Measurements from ENCODE around the gene SNRNP27.
A peak's percentile ranks its signal among the peaks of the same experiment; 100 is the strongest.
"Not testable (repeated sequence)": the region's sequence is repeated elsewhere in the genome, so short reads cannot be mapped to it uniquely, and the experiment has no call there.

The SNRNP27 gene, protein sequence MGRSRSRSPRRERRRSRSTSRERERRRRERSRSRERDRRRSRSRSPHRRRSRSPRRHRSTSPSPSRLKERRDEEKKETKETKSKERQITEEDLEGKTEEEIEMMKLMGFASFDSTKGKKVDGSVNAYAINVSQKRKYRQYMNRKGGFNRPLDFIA

DNA sequence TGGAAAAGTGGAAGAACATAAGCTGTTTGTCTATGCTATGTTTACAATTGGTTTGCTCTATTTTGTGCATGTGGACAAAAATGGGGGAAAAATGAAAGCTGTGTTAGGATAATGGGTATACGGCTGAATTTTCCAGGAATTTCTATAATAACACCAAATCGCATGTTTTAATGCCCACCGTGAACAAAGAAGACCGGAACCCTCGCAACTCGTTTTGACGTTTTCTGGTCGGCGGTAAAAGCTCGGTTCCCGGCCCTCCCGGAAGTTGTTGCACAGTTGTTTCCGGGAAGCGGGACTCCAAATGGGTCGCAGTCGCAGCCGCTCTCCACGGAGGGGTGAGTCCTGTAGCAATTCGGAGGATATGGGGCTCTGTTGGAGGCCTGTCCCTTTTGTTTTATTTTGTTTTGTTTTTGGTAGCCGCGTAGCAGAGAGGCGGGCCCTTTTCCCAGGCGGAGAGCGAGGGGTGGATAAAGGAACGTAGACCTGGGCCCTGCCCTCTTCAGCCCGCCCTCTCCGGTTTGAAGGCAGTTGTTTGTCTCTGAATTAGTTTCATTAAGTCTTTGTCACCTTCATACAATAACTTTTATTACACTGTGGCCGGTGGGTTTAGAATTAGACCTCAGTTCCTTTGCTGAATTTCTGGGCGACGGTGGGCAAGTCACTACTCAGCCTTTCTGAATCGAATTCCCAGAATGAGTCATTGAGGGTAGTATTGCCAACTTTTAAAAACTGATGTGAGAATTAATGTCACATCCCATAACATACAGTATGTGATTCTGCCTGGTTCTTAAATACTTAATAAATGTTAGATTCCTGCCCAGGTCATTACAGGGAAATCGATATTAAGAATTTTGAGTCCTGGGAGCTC, at the start of gene SNRNP27:
TSS of gene SNRNP27 (plus strand) at position 273 of the 868 bp plus-strand sequence. CDS start at position 302, 29 bp downstream.
- peak; percentile 89 for DNase-seq

DNA sequence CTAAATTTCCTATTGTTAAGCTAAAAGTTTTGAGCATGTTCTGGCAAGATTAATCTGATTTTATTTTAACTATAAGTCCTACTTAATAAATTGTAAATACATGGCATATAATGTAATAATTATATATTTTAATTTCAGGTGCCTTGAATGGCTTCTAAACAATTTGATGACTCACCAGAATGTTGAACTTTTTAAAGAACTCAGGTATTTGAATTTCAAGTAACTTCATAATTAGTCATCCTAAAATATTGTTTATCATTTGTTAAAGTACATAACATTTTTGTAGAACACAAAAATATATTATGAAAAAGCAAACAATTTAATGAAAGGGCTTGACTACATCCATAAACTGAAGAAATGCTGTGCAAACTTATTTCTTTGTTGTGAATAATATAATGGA, 49.8 kb upstream of the SNRNP27 start:
- DNase-seq, result no peak

DNA sequence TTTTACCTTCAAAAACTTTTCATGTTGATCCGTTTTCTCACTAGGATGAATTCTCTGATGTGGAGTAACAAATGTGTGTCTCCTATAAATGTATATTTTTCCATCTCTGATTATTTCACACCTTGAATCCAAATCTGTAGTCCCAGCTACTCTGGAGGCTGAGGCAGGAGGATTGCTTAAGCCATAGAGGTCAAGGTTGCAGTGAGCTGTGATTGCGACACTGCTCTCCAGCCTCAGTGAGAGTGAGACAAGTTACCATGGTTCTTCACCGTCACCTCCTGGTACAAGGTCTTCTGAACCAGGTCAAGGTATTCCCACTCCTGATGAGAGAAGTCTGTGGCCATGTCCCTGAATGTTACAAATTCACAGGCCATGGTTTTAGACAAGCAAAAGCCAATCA, 49.2 kb upstream of the SNRNP27 start:
- no peak for DNase-seq

DNA sequence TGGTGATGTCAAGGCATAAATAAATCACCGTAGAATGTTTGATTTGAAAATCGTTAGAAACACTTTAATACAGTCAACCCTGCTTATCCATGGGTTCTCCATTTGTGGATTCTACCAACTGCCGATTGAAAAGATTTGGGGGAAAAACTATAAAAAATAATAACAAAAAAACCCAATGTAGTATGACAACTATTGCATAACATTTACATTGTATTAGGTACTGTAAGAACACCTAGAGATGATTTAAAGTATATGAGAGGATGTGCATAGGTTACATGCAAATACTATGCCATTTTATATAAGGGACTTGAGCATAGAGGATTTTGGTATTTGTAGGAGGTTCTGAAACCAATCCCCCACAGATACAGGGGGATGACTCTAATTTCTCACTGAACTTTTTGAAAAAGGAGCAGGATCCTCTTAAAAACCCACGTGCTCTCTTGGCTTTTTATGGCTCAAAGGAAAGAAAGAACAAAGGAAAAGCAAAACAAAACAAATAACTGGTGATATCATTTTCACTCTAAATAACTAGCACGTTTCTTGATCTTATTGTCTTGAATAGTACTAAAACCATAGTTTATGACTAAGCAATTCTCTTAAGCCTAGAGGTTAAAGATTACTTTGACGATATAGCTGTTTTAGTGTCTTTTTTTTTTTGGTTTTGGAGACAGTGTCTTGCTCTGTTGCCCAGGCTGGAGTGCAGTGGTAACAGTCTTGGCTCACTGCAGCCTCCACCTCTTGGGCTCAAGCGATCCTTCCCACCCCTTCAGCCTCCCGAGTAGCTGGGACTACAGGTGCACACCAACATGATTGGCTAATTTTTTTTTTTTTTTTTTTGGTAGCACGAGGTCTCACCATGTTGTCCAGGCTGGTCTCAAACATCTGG, 47.3 kb upstream of the SNRNP27 start:
- no peak for DNase-seq

DNA sequence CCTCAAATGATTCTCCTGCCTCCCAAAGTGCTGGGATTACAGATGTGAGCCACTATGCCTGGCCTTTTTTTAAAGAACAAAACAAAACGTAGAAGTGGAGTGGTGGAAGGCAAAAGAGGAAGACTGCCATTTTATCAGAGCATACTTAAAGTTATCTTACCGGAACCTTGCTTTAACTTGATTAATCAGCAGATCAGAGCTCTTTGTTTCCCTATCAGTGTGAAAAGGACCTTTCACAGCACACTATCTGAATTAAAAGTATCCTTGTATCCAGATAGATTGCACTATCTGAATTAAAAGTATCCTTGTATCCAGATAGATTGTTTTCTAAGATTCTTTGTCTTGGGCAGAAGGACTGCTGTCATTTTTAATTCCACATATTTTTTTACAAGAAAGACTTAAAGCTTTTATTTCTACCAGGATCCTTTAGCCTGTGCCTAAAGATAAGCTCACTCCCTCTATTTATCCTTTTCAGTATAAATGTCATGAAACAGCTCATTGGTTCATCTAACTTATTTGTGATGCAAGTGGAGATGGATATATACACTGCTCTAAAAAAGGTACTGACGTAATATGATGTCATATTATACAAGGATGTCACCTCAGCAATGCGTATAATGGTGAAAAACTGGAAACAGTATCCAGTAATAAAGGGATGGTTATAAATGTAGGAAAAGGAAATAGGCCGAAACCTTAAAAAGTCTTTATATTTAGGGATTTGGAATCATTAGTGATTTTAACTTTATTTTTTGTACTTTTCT, 46.5 kb upstream of the SNRNP27 start:
- DNase-seq, result no peak

DNA sequence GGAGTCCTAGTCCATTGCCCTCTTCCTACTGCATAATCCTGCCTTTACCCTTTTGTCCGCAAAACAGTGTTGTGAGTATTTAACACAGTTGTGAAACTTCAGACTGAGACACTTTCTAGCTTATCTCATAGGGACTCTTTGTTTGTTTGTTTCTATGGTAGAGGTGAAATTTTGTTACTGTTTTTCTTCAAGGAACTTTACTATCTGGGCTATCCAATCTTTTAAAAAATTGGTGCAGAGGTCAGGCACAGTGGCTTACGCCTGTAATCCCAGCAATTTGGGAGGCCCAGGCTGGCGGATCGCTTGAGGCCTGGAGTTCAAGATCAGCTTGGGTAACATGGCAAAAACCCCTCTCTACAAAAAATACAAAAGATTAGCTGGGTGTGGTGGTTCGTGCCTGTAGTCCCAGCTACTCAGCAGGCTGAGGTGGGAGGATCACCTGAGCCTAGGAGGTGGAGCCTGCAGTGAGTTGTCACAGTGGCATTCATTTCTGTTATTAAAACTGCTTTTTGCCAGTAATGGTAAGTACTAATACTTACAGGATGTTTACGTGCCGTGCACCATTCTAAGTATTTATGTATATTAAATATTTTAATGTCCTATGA, 45.5 kb upstream of the SNRNP27 start:
- no peak for DNase-seq

DNA sequence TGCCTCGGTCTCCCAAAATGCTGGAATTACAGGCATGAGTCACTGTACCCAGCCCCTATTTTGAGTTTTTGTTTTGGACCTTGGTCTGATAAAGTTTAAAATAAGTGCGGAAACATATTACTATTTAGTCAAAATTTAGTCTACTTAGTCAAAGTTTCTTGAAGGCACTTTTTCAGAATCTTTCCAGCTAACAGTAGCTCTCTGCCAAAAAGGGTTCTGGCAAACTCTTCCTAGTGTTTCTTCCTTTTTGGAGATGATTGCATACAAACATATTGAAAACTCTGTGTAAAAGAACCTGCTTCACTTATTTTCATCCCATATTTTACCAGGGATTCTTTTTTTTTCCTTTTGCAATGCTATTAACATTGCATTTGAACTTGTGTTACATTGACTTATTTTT, 35.5 kb upstream of the SNRNP27 start:
- no peak for DNase-seq

DNA sequence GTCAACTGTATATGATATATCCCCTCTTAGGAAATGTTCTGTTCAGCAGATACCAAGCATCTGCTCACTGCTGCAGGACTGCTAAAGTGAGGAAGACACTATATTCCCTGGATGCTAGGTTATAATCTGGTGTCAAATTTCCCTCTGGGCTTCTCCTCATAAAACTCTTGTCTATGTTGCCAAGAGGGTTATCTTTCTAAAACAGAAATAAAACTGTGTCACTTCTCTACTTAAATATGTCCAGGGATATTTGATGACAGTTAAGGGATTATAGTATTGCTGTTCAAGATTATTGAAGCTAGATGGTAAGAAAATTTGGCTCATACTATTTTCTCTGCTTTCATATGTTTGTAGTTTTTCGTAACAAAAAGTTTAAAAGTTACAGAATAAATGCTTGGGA, 30.5 kb upstream of the SNRNP27 start:
- no peak for DNase-seq

DNA sequence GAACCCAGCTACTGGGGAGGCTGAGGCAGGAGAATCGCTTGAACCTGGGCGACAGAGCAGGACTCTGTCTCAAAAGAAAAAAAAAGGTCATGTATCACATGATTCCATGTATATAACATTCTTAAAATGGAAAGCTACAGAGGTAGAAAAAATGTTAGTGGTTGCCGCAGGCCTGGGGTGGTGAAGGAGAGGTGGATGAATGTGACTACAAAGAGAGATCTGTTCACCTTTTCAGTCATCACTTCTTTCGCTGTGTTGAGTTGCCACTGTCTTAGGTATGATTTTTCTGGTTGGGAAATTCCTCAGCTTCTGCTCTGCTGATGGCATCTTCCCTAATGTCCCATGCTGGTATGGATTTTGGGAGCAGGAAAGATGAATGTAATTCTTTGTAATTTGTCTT, 5.3 kb upstream of the SNRNP27 start:
- DNase-seq, result no peak

DNA sequence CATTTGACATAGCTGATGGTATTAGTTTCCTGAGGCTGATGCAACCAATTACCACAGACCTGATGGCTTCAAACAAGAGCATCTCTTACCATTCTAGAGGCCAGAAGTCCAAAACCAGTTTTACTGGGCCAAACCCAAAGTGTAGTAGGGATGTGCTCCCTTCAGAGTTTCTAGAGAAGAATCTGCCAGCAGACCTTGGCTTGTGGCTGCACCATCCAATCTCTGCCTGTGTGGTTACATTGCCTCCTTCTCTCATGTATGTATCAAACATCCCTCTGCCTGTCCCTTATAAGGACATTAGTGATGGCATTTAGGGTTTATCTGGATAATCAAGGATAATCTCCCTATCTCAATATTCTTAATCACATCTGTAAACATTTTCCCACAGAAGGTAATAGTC, 4.5 kb upstream of the SNRNP27 start:
- DNase-seq, result no peak

DNA sequence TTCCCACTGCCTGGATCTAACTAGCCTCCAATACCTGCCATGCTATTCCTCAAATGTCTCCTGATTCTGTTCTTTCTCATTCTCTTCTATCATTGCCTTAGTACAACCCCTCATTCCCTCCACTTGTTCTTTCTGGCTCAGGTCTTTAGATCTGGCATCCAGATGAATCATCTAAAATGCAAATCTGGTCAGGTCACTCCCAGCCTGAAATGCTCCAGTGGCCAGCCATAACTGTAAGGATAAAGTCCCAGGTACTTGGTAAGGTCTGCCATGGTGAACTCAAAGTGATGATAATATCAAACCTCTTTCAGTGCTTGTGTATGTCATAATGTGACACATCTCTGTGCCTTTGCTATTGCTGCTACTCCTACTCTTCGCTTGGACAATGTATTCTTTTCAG, 2.9 kb upstream of the SNRNP27 start:
- no peak for DNase-seq

DNA sequence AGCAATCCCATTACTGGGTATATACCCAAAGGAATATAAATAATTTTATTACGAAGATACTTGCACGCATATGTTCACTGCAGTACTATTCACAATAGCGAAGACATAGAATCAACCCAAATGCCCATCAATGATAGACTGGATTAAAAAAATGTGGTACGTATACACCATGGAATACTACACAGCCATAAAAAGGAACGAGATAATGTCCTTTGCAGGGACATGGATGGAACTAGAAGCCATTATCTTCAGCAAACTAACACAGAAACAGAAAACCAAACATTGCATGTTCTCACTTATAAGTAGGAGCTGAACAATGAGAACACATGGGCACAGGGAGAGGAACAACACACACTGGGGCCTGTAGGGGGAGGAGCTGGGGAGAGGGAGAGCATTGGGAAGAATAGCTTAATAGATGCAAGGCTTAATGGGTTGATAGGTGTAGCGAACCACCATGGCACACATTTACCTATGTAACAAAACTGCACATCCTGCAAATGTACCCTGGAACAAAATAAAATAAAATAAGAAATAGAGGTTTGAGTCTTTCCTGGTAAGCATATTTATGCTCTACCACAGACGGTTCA, 825 bp upstream of the SNRNP27 start:
- DNase-seq, result not testable (repeated sequence)

DNA sequence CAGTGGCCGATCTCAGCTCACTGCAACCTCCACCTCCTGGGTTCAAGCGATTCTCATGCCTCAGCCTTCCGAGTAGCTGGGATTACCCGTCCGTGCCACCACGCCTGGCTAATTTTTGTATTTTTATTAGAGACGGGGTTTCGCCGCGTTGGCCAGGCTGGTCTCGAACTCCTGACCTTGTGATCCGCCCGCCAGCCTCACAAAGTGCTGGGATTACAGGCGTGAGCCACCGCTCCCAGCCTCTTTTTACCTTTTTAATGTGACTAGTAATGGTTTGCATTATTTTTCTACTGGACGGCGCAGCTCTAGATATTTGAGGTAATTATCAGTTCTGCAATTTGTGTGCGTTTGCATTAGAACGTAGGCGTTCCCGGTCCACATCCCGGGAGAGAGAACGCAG, 981 bp downstream of the SNRNP27 start:
- not testable (repeated sequence) for DNase-seq

DNA sequence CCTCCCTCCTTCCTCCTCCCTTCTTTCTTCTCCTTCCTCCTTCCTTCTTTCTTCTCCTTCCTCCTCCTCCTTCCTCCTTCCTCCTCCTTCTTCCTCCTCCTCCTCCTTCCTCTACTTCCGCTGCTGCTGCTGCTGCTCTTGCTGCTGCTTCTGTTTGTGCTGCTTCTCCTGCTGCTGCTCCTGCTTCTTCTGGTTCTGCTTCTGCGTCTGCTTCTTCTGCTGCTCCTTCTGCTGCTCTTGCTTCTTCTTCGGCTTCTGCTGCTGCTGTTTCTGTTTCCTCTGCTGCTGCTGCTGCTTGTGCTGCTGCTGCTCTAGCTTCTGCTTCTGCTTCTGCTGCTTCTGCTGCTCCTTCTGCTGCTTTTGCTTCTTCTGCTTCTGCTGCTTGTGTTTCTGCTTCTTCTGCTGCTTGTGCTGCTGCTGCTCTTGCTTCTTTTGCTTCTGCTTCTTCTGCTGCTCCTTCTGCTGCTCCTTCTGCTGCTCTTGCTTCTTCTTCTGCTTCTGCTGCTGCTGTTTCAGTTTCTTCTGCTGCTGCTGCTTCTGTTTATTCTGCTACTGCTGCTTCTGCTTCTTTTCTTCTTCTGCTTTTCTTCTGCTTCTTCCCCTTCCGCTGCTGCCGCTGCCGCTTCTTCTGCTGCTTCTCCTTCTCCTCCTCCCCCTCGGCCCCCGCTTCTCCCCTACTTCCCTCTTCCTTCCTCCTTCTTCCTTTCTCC, 8.6 kb downstream of the SNRNP27 start:
- peak; percentile 28 for DNase-seq

DNA sequence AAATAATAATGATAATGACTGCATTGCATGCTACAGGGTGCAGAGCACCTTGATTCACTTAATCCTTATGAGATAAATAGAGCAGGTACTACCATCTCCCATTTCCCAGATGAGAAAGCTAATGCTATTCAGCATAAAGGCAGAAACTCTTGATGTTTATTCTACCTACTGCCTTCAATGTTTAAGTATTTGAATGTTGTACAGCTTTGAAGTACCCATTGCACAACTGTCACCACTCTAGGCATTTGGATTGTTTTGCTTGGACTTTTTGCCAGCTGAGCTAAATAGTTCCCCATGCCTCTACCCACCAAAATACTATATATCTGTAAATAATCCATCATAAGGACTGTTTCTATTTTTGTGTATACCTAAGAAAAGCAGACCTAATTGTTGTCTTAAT, 13.5 kb downstream of the SNRNP27 start:
- no peak for DNase-seq

DNA sequence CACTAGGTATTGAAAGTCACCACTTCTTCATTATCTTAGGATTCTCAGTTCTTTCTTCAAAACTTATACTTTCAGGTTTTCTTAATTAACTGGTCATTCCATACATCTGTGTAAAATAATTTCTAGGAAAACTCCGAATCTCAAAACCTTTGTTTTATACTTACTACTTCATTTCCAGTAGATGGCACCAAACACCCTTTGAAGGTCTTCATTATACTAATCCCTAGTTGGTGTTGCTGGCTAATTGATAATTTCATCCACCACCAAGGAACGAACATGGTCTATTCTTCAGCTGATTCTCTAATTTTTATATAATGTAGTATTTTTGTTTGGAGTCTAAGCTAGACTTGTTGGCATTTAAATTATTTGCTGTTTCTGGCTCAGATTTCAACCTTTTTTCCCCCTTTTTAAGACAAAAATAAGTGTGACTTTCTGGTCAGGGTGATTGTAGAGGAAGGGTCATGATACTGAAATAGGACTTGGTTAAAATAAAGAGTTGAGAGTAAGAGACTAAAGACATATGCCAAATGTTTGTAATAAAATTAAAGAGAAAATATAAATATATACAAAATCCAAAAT, 18.3 kb downstream of the SNRNP27 start:
- DNase-seq, result no peak

DNA sequence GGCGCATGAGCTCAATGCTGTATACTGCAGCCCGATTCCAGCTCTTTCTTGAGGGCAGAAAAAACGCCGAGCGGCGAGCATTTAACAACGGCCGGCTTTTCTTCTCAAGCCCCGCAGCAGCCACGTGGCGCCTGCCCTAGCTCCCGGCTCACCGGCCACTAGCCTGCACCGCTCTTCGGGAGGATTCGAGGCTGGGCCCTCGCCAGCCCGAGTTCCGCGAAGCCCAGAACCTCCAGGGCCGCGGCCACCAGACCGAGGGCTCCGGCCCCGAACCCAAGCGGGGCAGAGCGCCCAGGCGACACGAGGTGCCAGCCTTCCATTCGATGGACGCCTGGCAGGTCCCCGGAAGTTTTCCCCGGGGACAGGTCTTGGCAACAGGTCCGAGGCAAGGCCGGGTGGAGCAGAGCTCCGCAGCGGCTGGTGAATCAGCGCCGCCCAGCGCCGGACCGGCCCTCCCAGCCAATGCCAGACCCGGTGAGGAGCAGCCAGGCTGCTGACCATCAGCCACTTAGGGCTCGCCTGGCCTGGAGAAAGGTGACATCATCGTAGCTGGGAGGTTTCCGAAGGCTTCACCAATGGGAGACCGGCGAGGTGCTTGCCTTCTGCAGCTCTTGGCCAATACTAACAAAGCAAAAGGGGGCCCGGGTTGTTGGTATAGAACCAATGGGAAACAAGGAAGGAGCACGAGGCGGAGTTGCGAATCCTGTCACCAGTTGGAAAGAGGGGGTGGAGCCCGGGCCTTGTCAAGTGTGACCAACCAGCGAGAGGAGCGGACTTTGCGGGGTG, 20.6 kb downstream of the SNRNP27 start:
- DNase-seq, result peak; percentile 100

DNA sequence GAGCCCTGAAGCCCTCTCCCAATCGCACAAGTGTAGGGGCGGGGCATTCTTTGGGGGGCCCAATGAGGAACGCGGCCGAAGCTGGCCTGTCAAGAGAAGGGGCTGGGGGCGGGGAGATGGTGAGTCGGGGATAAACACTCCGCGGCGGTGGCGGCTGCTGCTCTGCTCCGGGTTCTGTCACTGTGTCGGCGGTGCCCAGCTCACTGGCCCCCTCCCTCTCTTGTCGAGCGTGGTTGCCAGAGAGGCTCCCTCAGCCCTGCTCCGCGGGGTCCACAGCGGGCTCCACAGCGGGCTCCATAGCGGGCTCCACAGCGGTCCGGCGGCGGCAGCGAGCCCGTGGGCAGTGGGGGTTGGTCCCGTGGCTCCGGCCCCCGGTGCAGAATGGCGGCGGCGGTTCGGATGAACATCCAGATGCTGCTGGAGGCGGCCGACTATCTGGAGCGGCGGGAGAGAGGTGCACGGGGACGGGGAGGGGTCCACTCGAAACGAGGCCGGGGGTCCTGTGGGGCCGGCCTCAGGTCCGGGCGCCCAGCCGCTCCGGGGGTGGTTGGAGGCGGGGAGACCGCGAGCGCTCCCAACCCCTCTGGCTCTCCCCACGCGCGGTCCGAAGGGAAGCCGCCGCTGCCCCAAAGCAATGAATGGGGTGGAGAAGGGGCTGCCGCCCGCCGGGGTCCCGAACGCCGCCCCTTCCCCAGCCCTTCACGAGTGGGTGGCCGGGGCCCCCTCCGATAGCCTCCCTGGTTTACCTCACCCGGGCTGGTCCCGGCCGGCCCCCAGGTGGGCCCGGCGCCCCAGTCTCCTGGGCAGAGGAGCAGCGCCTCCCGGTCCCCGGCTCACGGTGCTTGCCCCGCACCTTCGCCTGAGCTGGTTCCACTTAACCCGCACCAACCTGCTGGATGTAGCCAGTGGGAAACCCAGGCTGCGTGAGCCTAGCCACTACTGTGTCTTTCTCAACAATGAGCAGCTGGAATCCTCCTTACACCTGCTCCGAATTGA, 21.5 kb downstream of the SNRNP27 start, which contains the start of gene MXD1:
TSS of gene MXD1 (plus strand) at position 160 of the 996 bp plus-strand sequence. CDS start at position 382, 222 bp downstream.
- peak; percentile 34 for DNase-seq

DNA sequence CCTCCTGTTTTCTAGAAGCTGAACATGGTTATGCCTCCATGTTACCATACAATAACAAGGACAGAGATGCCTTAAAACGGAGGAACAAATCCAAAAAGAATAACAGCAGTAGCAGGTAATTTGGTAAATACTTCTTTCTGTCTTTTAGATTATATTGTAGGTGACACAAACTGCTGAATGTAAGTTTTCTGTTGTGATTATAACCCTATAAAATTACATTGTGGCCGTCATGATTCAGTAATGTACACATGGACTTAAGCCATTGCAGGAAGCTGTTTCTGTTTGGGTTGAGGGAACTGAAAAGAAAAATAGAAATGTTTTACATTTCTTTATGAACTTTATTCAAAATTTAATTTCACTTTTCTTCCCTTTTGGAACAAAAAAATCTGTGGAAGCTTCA, 22.4 kb downstream of the SNRNP27 start:
- no peak for DNase-seq

Measured in femur (tissue), 1 donor.